ENCODE results near the gene APOL4. TPM values are rescaled to one million over a fixed set of nuclear protein-coding genes. Genes with fewer than 3 reads are reported as not detected.

The APOL4 gene
- total and polyA plus RNA-seq, 2 of the 4 experiments (the other 2 are of a cell fraction), result 0.07 TPM; not detected in 1

DNA sequence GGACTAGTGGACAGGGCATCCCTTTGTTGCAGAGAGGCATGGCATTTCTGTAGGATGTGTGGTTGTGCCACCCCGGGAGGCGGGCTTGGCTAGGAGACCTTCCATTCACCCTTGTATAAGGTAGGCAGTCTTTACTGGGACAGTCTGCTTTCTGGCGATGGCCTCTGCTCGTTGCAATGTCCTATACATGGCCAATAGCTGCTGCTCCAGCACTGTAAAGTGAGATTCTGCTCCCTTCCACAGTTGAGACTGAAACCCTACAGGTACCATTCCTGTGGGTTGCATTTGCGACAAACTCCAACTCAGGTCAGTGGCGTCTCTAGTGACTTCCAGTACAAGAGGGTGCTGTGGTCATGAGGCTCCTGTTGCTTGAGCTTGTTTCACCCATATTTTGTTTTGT is 20.7 kb downstream of the APOL4 start:
- no TSS peak for BruUV-seq (replicated peaks)
- intact Hi-C loops (cut with micrococcal nuclease), result loop anchor here (1.0 kb wide), 1 partner anchor 36 kb away; no protein-coding TSS in a partner anchor
- Histone ChIP-seq H3K4me3 (ENCODE audit: insufficient read depth, low read depth, low read length) (no peak overlapping the region), H3K9me3 (ENCODE audit: control insufficient read depth, insufficient read depth, low read length) (no peaks in the 10 kb centered on the region), H3K79me1 (ENCODE audit: low read depth in 1 of 2, low read length in 2 of 2) (no peaks in the 10 kb centered on the region), H3K9me1 (ENCODE audit: insufficient read depth, low read length) (no peaks in the 10 kb centered on the region; the same call in 1 of the 2 replicates), H2AK5ac (ENCODE audit: low read depth, low read length) (no peak overlapping the region), H3K27ac (ENCODE audit: insufficient read depth, low read length) (no peak overlapping the region), H2AK9ac (replicated peaks; ENCODE audit: low read depth, low read length, poor library complexity) (no peak overlapping the region), H3K56ac (ENCODE audit: extremely low read depth, insufficient read depth, low read length) (no peak overlapping the region), H2BK5ac (ENCODE audit: low read depth, low read length, poor library complexity, severe bottlenecking) (no peak overlapping the region), H4K8ac (ENCODE audit: low read depth in 2 of 2, low read length in 2 of 2) (no peak overlapping the region), H4K91ac (ENCODE audit: insufficient read depth, low read depth, low read length) (no peak overlapping the region), H3K27me3 (ENCODE audit: control insufficient read depth, insufficient read depth, low read length) (peaks cover 37% of the 10 kb centered on the region), H4K20me1 (ENCODE audit: insufficient read depth, low read length) (no peaks in the 10 kb centered on the region), H4K5ac (ENCODE audit: low read depth, low read length) (no peak overlapping the region), H3K23ac (ENCODE audit: low read depth, low read length) (no peak overlapping the region), H2BK15ac (ENCODE audit: low read depth, low read length) (no peak overlapping the region), H3K4me1 (ENCODE audit: control insufficient read depth, insufficient read depth, low read length) (no peaks in the 10 kb centered on the region), H3K14ac (replicated peaks; ENCODE audit: low read depth, low read length) (no peak overlapping the region), H2BK20ac (ENCODE audit: low read depth, low read length) (no peak overlapping the region), H3K18ac (ENCODE audit: low read depth, low read length) (no peak overlapping the region), H3K9ac (ENCODE audit: low read depth, low read length) (no peak overlapping the region), H2AFZ (replicated peaks; ENCODE audit: low read length, poor library complexity) (no peak overlapping the region), H3K4ac (ENCODE audit: low read depth, low read length) (no peak overlapping the region), H3K4me2 (ENCODE audit: low read depth, low read length) (no peak overlapping the region), H2BK120ac (ENCODE audit: low read depth, low read length) (no peak overlapping the region), H3K36me3 (ENCODE audit: control insufficient read depth, insufficient read depth, low read length) (no peaks in the 10 kb centered on the region)
- CTCF ChIA-PET, result interaction anchor here (0.6 to 2.0 kb wide), 4 partner anchors 17 to 812 kb away, joined by 3 to 7 read pairs (median 6); partner anchors contain the start of gene APOL3
- dilution Hi-C loops (cut with HindIII; ENCODE audit: low sequenced_read_pairs, unreplicated experiment), result no loop called here
- in situ Hi-C loops (cut with MboI; ENCODE audit: low sequenced_read_pairs), result loop anchor here (5.0 kb wide), 1 partner anchor 39 kb away; no protein-coding TSS in a partner anchor
- WGBS, 2 experiments (ENCODE audit: extremely low coverage in 2 of 2, insufficient read length in 1 of 2), result 70% methylated on average over 2 of the region's 6 CpGs; no CpG with 5 or more reads in 1 of the 2 experiments
- ATAC-seq (ENCODE audit: low read depth), result no peak
- TF ChIP-seq NFE2L2 (IDR thresholded peaks at IDR 0.05; ENCODE audit: low read depth, low read length), result no peak
- TF ChIP-seq MAZ (IDR thresholded peaks at IDR 0.05; ENCODE audit: borderline replicate concordance, low read depth, low read length), result no peak
- no peak for TF ChIP-seq RAD21 (IDR thresholded peaks at IDR 0.05; ENCODE audit: low read length)
- TF ChIP-seq, protein P1, sequence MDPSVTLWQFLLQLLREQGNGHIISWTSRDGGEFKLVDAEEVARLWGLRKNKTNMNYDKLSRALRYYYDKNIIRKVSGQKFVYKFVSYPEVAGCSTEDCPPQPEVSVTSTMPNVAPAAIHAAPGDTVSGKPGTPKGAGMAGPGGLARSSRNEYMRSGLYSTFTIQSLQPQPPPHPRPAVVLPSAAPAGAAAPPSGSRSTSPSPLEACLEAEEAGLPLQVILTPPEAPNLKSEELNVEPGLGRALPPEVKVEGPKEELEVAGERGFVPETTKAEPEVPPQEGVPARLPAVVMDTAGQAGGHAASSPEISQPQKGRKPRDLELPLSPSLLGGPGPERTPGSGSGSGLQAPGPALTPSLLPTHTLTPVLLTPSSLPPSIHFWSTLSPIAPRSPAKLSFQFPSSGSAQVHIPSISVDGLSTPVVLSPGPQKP (IDR thresholded peaks at IDR 0.05; ENCODE audit: borderline replicate concordance, low read depth, low read length), result no peak
- no peak for TF ChIP-seq CHD1 (IDR thresholded peaks at IDR 0.05; ENCODE audit: low read depth, low read length)
- no peak for DNase-seq
- POLR2A ChIA-PET (ENCODE audit: unreplicated experiment), result no interaction called here
